ENCODE results near the gene DIP2B.
"Not testable (repeated sequence)": the region's sequence is repeated elsewhere in the genome, so short reads cannot be mapped to it uniquely, and the experiment has no call there.

The DIP2B gene

DNA sequence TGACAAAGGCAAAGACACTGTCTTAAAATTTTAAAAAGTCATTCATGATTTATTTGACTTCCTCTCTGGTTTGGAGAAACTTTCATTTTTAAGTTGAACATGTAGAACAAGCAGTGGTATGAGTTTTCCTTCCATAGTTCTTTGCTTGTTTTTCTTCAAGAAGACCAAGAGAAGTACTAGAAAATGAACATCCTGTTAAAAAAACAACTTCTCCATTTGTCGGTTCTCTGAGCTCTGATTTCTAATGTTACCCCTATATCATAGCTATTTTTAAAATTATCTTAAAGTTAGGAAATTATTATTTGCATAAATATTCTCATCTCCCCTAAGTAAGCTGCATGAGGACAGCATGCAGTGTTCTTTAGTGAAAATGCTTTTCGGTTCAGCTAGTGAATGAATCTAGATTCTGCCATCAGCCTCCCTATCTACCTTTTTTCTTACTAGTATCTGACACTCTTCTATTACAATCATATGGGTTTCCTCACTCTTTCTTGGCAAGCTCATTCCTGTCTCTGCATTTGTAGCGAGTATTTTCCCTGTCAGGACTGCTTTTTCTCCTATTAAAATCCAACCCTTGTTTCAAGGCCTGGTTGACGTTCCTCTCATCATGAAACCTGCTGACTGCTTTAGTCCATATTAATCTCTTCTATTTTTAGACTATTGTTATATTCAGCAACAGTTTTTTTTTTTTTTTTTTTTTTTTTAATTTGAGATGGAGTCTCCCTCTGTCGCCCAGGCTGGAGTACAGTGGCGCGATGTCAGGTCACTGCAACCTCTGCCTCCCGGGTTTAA is 15.8 kb downstream of the DIP2B start:
- DNase-seq = peak in 1 of 14 donors; percentile 81

GRCh38 chr12:50521781-50522180 is 17.0 kb downstream of the DIP2B start:
- not testable (repeated sequence) for DNase-seq

GRCh38 chr12:50523772-50524171 is 19.0 kb downstream of the DIP2B start:
- DNase-seq = no peak

- no peak for DNase-seq
Observed at GRCh38 chr12:50524621-50525020, 19.8 kb downstream of the DIP2B start.

DNA sequence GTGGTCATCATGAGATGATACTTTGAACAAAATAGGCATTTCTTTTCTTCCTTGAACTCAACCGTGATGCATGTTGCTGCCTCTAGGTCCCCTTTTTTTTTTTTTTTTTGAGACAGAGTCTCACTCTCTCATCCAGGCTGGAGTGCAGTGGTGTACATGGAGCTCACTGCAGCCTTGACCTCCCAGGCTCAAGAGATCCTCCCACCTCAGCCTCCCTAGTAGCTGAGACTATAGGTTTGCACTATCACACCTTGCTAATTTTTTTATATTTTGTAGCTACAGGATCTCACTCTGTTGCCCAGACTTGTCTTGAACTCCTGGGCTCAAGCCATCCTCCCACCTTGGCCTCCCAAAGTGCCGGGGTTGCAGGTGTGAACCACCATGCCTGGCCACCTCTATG is 20.6 kb downstream of the DIP2B start:
- no peak for DNase-seq

- no peak for DNase-seq
Observed at GRCh38 chr12:50527359-50527726, 22.6 kb downstream of the DIP2B start.

DNA sequence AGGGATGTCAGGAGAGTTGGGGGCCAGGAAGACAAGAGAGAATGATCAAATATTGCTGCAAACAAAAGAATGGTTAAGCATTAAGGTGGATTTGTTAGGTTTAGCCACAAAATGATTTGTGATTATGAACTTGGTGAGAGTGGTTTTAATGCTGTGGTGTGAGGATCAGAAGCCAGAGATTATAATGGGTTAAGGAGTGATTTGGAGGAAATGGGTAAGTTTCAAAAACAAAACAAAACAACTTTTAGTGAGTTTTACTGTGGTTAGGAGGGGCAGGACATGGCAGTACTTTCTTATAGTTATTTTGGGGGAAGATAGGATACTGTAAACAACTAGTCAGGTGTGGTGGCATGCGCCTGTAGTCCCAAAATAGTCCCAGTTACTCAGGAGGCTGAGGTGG is 24.0 kb downstream of the DIP2B start:
- no peak for DNase-seq

GRCh38 chr12:50529345-50529744 is 24.6 kb downstream of the DIP2B start:
- no peak for DNase-seq

DNA sequence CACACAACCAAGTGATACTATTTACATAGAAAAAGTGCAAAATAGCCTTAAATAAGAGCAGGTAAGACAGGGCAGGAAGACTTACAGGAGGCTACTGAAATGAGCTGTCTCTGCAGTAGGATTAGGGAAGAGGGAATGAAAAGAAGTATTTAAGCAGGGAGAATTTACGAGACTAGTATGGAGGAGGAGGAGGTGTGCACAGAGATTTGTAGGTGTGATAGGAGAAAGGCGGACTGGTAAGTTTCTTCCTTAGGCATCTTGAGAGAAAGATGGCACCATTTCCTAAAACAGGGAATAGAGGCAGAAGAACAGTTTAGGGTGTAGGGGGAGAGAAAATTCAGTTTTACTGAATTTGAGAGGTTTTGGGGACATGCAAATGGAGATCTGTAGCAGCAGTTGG is 25.7 kb downstream of the DIP2B start:
- DNase-seq = no peak

DNA sequence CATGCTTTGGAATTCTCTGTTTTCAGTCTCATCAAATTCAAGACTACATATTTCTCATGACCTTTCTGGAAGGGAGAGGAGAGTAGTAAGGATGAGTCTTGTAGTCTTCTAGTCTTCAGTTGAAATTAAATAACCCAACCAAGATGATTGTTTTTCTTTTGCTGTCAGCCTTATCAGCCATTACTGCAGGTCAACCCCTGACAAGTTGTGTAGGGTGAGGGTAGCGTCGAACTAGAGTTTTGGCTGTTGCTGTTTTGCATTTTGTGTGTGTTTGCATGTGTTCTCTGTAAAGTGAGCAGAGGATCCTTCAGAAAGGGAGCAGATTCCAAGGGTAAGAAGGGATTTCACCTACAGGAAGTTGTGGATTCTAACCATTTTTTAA is 28.4 kb downstream of the DIP2B start:
- DNase-seq = no peak

- no peak for DNase-seq
Observed at GRCh38 chr12:50533971-50534370, 29.2 kb downstream of the DIP2B start.

DNA sequence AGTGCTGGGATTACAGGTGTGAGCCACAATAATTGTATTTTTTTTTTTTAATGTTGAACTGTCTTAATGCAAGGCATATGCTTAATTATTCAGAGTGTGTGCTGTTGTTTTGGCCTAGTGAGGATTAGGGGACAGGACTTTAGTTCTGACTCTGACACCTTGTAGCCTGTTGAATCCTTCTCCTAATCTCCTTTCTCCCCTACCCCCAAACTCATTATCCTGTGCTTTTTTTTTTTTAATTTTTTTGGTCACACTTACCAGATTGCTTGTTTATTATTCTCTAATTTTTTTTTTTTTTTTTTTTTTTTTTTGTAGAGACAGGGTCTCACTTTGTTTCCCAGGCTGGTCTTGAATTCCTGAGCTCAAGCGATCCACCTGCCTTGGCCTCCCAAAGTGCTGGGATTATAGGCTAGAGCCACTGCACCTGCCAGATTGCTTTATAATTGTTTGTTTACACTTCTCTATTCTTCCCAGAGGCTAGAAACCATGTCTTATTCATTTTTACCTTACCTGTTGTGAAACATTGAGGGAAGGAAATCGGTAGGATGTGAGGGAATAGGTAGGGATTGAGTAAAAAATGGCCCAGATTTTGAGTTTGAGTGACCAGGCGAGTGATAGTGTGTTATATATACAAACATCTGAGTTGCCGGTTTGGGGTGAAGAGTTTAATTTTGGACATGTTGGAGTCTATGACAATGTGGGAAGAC is 32.2 kb downstream of the DIP2B start:
- no peak for DNase-seq

GRCh38 chr12:50537538-50537919 is 32.7 kb downstream of the DIP2B start:
- DNase-seq = no peak

- DNase-seq = no peak
Observed at GRCh38 chr12:50538182-50538581, 33.4 kb downstream of the DIP2B start.

GRCh38 chr12:50541139-50541538 is 36.4 kb downstream of the DIP2B start:
- no peak for DNase-seq

- no peak for DNase-seq
Observed at GRCh38 chr12:50542448-50542847, 37.7 kb downstream of the DIP2B start.

- DNase-seq = not testable (repeated sequence)
Observed at GRCh38 chr12:50543188-50543587, 38.4 kb downstream of the DIP2B start.

GRCh38 chr12:50545213-50545612 is 40.4 kb downstream of the DIP2B start:
- DNase-seq = no peak

DNA sequence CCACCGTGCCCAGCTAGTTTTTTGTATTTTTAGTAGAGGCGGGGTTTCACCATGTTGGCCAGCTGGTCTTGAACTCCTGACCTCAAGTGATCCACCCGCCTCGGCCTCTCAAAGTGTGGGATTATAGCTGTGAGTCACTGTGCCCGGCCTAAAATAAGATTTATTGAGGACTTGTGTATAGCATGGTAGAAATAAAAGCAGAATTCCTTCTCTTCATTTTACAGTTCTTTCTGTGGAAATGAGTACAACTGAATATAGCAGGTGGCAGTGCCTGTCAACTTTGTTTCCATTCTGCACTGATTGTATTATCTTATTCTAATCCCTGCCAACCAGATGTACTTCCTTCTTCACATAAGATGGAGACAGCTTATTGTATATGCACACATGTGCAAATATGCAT is 41.0 kb downstream of the DIP2B start:
- DNase-seq = no peak

- DNase-seq = no peak
Observed at GRCh38 chr12:50546441-50547318, 41.9 kb downstream of the DIP2B start.

DNA sequence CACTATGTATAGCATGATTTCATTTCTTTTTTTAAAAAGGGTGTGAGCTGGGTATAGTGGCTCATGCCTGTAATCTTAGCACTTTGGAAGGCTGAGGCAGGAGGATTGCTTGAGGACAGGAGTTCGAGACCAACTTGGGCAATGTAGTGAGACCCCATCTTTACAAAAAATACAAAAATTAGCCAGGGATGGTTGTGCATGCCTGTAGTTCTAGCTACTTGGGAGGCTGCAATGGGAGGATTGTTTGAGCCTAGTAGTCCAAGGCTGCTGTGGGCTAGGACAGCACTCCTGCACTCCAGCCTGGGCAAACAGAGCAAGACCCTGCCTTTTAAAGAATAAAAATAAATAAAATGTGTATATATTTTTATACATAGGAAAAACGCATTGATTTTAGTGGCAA is 43.0 kb downstream of the DIP2B start:
- no peak for DNase-seq

GRCh38 chr12:50549885-50550284 is 45.1 kb downstream of the DIP2B start:
- DNase-seq = no peak

DNA sequence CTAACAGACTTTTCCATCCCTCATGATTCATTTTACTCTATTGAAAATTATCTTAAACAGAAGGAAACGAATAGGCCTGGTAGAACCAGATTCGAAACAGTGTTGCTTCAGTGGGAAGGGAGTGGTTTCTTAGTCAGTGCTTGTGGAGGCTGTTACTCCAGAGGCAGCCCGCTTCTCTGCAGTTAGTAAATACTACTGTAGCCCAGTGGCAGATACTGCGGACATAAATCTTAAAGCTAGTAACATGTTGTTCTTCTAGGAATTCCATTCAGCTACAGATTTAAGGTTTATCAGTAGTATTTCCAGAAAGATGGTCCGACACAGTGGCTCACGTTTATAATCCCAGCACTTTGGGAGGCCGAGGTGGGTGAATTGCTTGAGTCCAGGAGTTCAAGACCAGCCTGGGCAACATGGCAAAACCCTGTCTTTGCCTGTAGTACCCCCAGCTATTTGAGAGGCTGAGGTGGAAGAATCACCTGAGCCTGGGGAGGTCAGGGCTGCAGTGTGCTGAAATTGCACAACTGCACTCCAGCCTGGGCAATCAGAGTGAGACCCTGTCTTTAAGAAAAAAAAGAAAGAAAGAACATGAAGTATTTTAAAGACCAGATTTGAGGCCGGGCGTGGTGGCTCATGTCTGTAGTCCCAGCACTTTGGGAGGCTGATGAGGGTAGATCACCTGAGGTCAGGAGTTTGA is 45.9 kb downstream of the DIP2B start:
- DNase-seq = no peak

Measured in C1 segment of cervical spinal cord (tissue), 14 donors.